Sigmoid colon (tissue), 7 donors: ENCODE measurements around the gene PRR30. TPM values are rescaled to one million over a fixed set of nuclear protein-coding genes. Genes with fewer than 3 reads are reported as not detected.

Experiments used
- DNase-seq: peaks from one replicate; pipeline ENCODE4 v3.0.0-alpha.2; 2019
- H3K27ac ChIP-seq, 4 donors: fragments of 200-600 bp; sonication (generic); one replicate each; pipeline ENCODE4 v1.5.1; 2016 to 2019; ENCODE audit warnings: mild to moderate bottlenecking in 1 of 4
- H3K27me3 ChIP-seq, 3 donors: fragments of 200-600 bp; sonication (generic); one replicate each; pipeline ENCODE4 v1.5.1; 2019; ENCODE audit warnings: mild to moderate bottlenecking in 1 of 3
- H3K36me3 ChIP-seq, 4 donors: fragments of 200-600 bp; sonication (generic); one replicate each; pipeline ENCODE4 v1.5.1; 2016 to 2019
- H3K4me1 ChIP-seq, 4 donors: fragments of 200-600 bp; sonication (generic); one replicate each; pipeline ENCODE4 v1.5.1; 2017 to 2019
- H3K4me3 ChIP-seq, 4 donors: fragments of 200-600 bp; sonication (generic); one replicate each; pipeline ENCODE4 v1.5.1; 2017 to 2019; ENCODE audit warnings: mild to moderate bottlenecking in 2 of 4, moderate library complexity in 1 of 4
- H3K9me3 ChIP-seq, 4 donors: fragments of 200-600 bp in 3 of 4; sonication (generic) in 3 of 4; one replicate each; pipeline versions ENCODE4 v1.5.1 to v1.6.1; 2013 to 2019
- CTCF ChIP-seq, 4 experiments: fragments of 450-650 bp in 3 of 4; fragments of 200-600 bp in 1 of 4; IDR thresholded peaks; one replicate each; pipeline ENCODE4 v1.5.1; 2016 to 2019; ENCODE audit warnings: antibody characterized with exemption in 4 of 4, mild to moderate bottlenecking in 3 of 4, moderate library complexity in 2 of 4
- EP300 ChIP-seq, 4 donors: sonication (generic); formaldehyde crosslinking; IDR thresholded peaks; one replicate each; pipeline ENCODE4 v1.6.1; 2017; ENCODE audit warnings: antibody characterized with exemption in 4 of 4
- POLR2A ChIP-seq, 2 donors: fragments of 450-650 bp; IDR thresholded peaks; one replicate each; pipeline ENCODE4 v1.6.1; 2016; ENCODE audit warnings: antibody characterized with exemption in 2 of 2, mild to moderate bottlenecking in 2 of 2, moderate library complexity in 2 of 2
- POLR2AphosphoS5 ChIP-seq, 4 donors: sonication (generic); formaldehyde crosslinking; IDR thresholded peaks; one replicate each; pipeline ENCODE4 v1.6.1; 2017; ENCODE audit warnings: antibody characterized with exemption in 4 of 4
- WGBS, 2 donors: extraction: QIAGEN DNeasy Blood & Tissue Kit; methylation state at CpG; one replicate each; pipeline ENCODE4 v1.1.7; 2013; 5-methylcytosine and 5-hydroxymethylcytosine counted together
- intact Hi-C: fragments of 100-400 bp; cut with DNase I; formaldehyde crosslinking; loops from one replicate; pipeline ENCODE4 v1.15.1; 2023
- polyA plus RNA-seq, 3 donors: library from polyadenylated mRNA; stranded (reverse); fragments of 200-250 nt; gene quantifications; one replicate each; pipeline ENCODE4 v1.2.3, GENCODE V29; 2013
- total RNA-seq, 4 donors: library from RNA; depleted of rRNA; stranded (reverse); fragments of >200 nt; gene quantifications; one replicate each; pipeline ENCODE4 v1.1.0, GENCODE V29; 2016
- donor health status: healthy with polysubstance abuse.
- donor health status: Bipolar disorder and iron deficiency.
- donor health status: healthy.

PRR30 gene
- total and polyA plus RNA-seq, 7 donors: not detected

GRCh38 chr2:27133195-27133875, 5.9 kb downstream of the PRR30 start:
- no peak for DNase-seq
- Histone ChIP-seq H3K27me3 (no peaks in the 10 kb centered on the region), H3K36me3 (peaks cover 0 to 31% (median 24%) of the 10 kb centered on the region in 4 donors), H3K4me1 (peaks cover 0 to 20% (median 19%) of the 10 kb centered on the region in 4 donors), H3K4me3 (peak overlapping the region; percentile 79 to 100 (median 96)), H3K27ac (peak overlapping the region in 3 of 4 donors; percentile 92 to 94 (median 93)), H3K9me3 (no peaks in the 10 kb centered on the region)
- TF ChIP-seq CTCF (IDR thresholded peaks at IDR 0.05) (no peak), POLR2AphosphoS5 (IDR thresholded peaks at IDR 0.05) (no peak), POLR2A (IDR thresholded peaks at IDR 0.05) (no peak), EP300 (IDR thresholded peaks at IDR 0.05) (no peak)
- 44 to 49% methylated on average over 14 of the region's 14 CpGs for WGBS, 2 donors
- intact Hi-C loops: loop anchor here (2.0 to 5.0 kb wide), 2 partner anchors 77 to 86 kb away; no protein-coding TSS in a partner anchor

DNA sequence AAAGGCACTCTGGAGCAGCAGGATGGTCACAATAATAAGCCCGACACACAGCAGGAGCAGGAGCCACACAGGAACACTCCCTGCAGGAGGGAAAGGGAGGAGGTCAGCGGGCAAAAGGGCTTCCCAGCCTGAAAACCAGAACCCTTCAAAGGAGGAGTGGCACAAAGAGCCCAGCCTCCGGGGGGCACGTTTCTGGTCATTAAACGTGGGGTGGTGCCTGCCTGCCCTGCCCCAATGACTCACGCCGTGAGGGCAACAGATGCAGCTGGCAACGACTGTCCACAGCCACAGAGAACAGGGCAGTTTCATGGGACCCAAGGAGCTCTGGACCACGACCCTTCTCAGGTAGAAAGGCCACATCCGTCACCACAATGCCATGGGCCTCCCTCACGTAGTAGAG, 7.8 kb downstream of the PRR30 start:
- Histone ChIP-seq H3K27me3 (no peaks in the 10 kb centered on the region), H3K9me3 (no peaks in the 10 kb centered on the region), H3K36me3 (peaks cover 0 to 31% (median 24%) of the 10 kb centered on the region in 4 donors), H3K27ac (no peak overlapping the region), H3K4me1 (peaks cover 0 to 20% (median 19%) of the 10 kb centered on the region in 4 donors), H3K4me3 (no peak overlapping the region)
- 73 to 90% methylated on average over 11 of the region's 11 CpGs for WGBS, 2 donors
- DNase-seq: no peak
- intact Hi-C loops: loop anchor here (5.0 kb wide), 1 partner anchor 84 kb away; no protein-coding TSS in a partner anchor
- TF ChIP-seq POLR2A (IDR thresholded peaks at IDR 0.05) (no peak), CTCF (IDR thresholded peaks at IDR 0.05) (no peak), POLR2AphosphoS5 (IDR thresholded peaks at IDR 0.05) (no peak), EP300 (IDR thresholded peaks at IDR 0.05) (no peak)

GRCh38 chr2:27130396-27130795, 8.8 kb downstream of the PRR30 start:
- Histone ChIP-seq H3K27ac (no peak overlapping the region), H3K36me3 (peaks cover 0 to 31% (median 24%) of the 10 kb centered on the region in 4 donors), H3K9me3 (no peaks in the 10 kb centered on the region), H3K27me3 (no peaks in the 10 kb centered on the region), H3K4me3 (no peak overlapping the region), H3K4me1 (peaks cover 0 to 20% (median 19%) of the 10 kb centered on the region in 4 donors)
- intact Hi-C loops: loop anchor here (5.0 kb wide), 1 partner anchor 83 kb away; no protein-coding TSS in a partner anchor
- WGBS, 2 donors: 92 to 94% methylated on average over 10 of the region's 10 CpGs
- no peak for DNase-seq
- TF ChIP-seq POLR2AphosphoS5 (IDR thresholded peaks at IDR 0.05) (no peak), CTCF (IDR thresholded peaks at IDR 0.05) (no peak), POLR2A (IDR thresholded peaks at IDR 0.05) (no peak), EP300 (IDR thresholded peaks at IDR 0.05) (no peak)

- no peak overlapping the region for H3K4me3 ChIP-seq
- no peaks in the 10 kb centered on the region for H3K27me3 ChIP-seq
- intact Hi-C loops: no loop called here
- WGBS, 2 donors: 74 to 81% methylated on average over 11 of the region's 11 CpGs
- peaks cover 0 to 23% (median 20%) of the 10 kb centered on the region in 4 donors for H3K4me1 ChIP-seq
- TF ChIP-seq CTCF (IDR thresholded peaks at IDR 0.05): no peak
- no peak for TF ChIP-seq POLR2A (IDR thresholded peaks at IDR 0.05)
- no peak overlapping the region for H3K27ac ChIP-seq
- no peaks in the 10 kb centered on the region for H3K9me3 ChIP-seq
- H3K36me3 ChIP-seq: peaks cover 0 to 31% (median 24%) of the 10 kb centered on the region in 4 donors
- no peak for DNase-seq
Measured at GRCh38 chr2:27128668-27129571, 10.3 kb downstream of the PRR30 start.
